ENCODE data around the gene MMP28. TPM values are rescaled to one million over a fixed set of nuclear protein-coding genes. Genes with fewer than 3 reads are reported as not detected.
A peak's percentile ranks its signal among the peaks of the same experiment; 100 is the strongest.

Gene MMP28
- polyA plus RNA-seq, 2 donors: 14.8 to 21.7 TPM

DNA sequence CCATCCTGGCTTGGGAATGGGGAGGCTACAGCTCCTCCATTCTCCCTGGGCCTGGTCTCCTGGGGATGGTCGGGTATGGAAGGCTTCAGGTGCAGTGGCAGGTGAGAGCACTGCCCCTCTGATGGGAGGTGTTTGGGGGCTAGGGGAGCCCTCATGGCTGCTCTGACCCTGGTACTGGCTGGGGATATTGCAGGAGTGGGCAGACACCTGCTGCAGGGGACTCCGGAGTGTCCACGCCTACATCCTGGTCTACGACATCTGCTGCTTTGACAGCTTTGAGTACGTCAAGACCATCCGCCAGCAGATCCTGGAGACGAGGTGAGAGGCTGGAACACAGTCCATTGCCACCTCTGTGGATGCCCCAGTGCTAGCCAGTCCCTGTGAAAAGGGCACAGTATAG lies 55.2 kb downstream of the MMP28 start:
- 85 to 90% methylated on average over 7 of the region's 7 CpGs for WGBS, 2 donors

DNA sequence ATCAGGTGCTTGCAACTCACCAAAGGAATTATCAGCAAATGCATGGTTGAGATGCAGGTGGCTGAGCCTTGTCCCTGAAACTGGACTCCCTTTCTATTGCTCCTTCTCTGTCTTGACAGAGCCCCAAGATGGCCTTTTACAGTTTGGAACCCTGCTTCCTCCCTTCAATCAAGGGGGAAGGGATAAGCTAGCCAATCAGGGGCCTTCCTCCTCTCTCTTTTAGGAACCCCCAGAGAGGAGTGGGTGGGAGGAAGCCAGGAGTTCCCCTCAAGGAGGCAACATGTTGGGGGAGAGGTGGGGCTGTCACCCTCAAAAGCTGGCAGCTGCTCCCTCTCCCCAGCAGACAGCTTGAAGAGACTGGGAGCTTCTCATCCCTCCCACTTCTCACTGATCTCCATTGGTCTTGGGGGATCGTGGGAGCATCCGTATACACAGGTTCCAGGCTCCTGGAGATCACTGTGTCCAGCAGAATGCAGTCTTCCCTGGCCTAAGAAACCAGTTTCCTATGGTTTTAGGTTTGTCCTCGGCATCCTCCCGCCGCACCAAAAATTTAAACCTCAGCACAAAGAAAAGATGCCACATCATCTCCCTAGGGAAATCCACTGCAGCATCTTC lies 56.8 kb downstream of the MMP28 start:
- 82 to 88% methylated on average over 5 of the region's 5 CpGs for WGBS, 2 donors
- no peak overlapping the region for H3K27ac ChIP-seq (ENCODE audit: low read depth in 2 of 2, low read length in 1 of 2)
- peaks cover 0 to 10% of the 10 kb centered on the region in 2 donors for H3K27me3 ChIP-seq (ENCODE audit: control insufficient read depth in 1 of 2, insufficient read depth in 2 of 2, low read length in 2 of 2)
- H3K36me3 ChIP-seq (ENCODE audit: control insufficient read depth in 2 of 2, insufficient read depth in 2 of 2, low read length in 1 of 2): no peaks in the 10 kb centered on the region
- peaks cover 0 to 6% of the 10 kb centered on the region in 2 donors for H3K9me3 ChIP-seq (ENCODE audit: control insufficient read depth in 2 of 2, insufficient read depth in 1 of 2, low read depth in 1 of 2, low read length in 1 of 2)
- no peak overlapping the region for H3K4me3 ChIP-seq (ENCODE audit: low read depth in 1 of 2, low read length in 2 of 2)
- peaks cover 5 to 9% of the 10 kb centered on the region in 2 donors for H3K4me1 ChIP-seq (ENCODE audit: control insufficient read depth in 2 of 2, insufficient read depth in 2 of 2, low read length in 1 of 2)

More for the DNA sequence above, 55.2 kb downstream of the MMP28 start:
- H3K27me3 ChIP-seq (ENCODE audit: control insufficient read depth in 1 of 2, insufficient read depth in 2 of 2, low read length in 2 of 2): peaks cover 0 to 10% of the 10 kb centered on the region in 2 donors
- H3K4me3 ChIP-seq (ENCODE audit: low read depth in 1 of 2, low read length in 2 of 2): no peak overlapping the region
- no peak overlapping the region for H3K27ac ChIP-seq (ENCODE audit: low read depth in 2 of 2, low read length in 1 of 2)
- H3K36me3 ChIP-seq (ENCODE audit: control insufficient read depth in 2 of 2, insufficient read depth in 2 of 2, low read length in 1 of 2): no peaks in the 10 kb centered on the region
- peaks cover 0 to 6% of the 10 kb centered on the region in 2 donors for H3K9me3 ChIP-seq (ENCODE audit: control insufficient read depth in 2 of 2, insufficient read depth in 1 of 2, low read depth in 1 of 2, low read length in 1 of 2)
- H3K4me1 ChIP-seq (ENCODE audit: control insufficient read depth in 2 of 2, insufficient read depth in 2 of 2, low read length in 1 of 2): peaks cover 5 to 9% of the 10 kb centered on the region in 2 donors

DNA sequence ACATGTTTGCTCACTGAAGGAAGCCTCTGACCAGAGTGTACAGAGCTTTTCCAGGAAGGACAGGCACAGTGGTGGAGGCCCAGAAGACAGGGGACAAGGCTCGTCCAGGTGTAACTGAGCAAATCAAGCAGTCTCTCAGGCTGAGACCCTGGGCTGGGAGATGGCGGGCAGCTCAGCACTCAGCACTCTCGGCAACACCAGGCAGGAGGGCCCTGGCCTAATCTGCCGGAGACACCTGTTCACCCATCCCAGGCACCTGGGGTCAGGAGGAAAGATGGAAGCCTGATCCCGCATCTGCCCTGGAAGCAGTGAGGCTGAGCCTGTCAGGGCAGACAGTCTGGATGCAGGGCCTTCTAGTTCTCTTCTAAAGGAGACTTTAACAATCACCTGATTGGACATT lies 59.2 kb downstream of the MMP28 start:
- Histone ChIP-seq H3K36me3 (ENCODE audit: control insufficient read depth in 2 of 2, insufficient read depth in 2 of 2, low read length in 1 of 2) (no peaks in the 10 kb centered on the region), H3K4me3 (ENCODE audit: low read depth in 1 of 2, low read length in 2 of 2) (no peak overlapping the region), H3K4me1 (ENCODE audit: control insufficient read depth in 2 of 2, insufficient read depth in 2 of 2, low read length in 1 of 2) (peaks cover 7 to 12% of the 10 kb centered on the region in 2 donors), H3K9me3 (ENCODE audit: control insufficient read depth in 2 of 2, insufficient read depth in 1 of 2, low read depth in 1 of 2, low read length in 1 of 2) (peaks cover 0 to 6% of the 10 kb centered on the region in 2 donors), H3K27ac (ENCODE audit: low read depth in 2 of 2, low read length in 1 of 2) (no peak overlapping the region), H3K27me3 (ENCODE audit: control insufficient read depth in 1 of 2, insufficient read depth in 2 of 2, low read length in 2 of 2) (peaks cover 0 to 7% of the 10 kb centered on the region in 2 donors)
- WGBS, 2 donors: 89 to 92% methylated on average over 5 of the region's 5 CpGs

DNA sequence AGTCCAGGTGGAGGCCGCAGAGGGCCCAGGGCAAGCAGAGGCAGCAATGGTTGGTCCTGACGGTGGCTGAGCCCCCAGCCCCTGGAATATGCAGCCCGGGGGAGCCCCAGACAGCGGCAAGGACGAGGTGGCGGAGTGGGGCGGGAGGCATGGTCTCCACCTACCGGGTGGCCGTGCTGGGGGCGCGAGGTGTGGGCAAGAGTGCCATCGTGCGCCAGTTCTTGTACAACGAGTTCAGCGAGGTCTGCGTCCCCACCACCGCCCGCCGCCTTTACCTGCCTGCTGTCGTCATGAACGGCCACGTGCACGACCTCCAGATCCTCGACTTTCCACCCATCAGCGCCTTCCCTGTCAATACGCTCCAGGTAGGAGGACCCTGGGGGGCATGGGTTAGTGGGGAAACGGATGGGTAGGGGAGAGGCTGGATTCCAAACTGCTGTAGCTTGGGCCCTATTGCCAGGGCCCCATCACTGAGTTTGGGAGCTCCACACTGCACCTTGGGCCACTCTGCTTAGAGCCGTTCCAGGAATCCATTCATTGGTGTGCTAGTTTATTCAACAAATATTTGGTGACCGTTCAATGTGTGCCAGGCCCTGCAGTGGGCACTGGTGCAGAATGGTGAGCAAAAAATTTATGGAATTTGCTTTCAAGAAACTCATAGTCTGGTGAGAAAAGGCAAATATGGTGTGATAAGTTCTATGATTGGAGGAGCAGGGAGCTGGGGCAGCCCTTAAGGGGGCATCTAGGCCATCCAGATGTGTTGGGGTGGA lies 60.2 kb downstream of the MMP28 start:
- no peaks in the 10 kb centered on the region for H3K9me3 ChIP-seq (ENCODE audit: control insufficient read depth in 2 of 2, insufficient read depth in 1 of 2, low read depth in 1 of 2, low read length in 1 of 2)
- H3K36me3 ChIP-seq (ENCODE audit: control insufficient read depth in 2 of 2, insufficient read depth in 2 of 2, low read length in 1 of 2): no peaks in the 10 kb centered on the region
- WGBS, 2 donors: 80 to 86% methylated on average over 29 of the region's 29 CpGs
- peaks cover 5 to 11% of the 10 kb centered on the region in 2 donors for H3K4me1 ChIP-seq (ENCODE audit: control insufficient read depth in 2 of 2, insufficient read depth in 2 of 2, low read length in 1 of 2)
- H3K27me3 ChIP-seq (ENCODE audit: control insufficient read depth in 1 of 2, insufficient read depth in 2 of 2, low read length in 2 of 2): no peaks in the 10 kb centered on the region
- no peak overlapping the region for H3K4me3 ChIP-seq (ENCODE audit: low read depth in 1 of 2, low read length in 2 of 2)
- no peak overlapping the region for H3K27ac ChIP-seq (ENCODE audit: low read depth in 2 of 2, low read length in 1 of 2)

DNA sequence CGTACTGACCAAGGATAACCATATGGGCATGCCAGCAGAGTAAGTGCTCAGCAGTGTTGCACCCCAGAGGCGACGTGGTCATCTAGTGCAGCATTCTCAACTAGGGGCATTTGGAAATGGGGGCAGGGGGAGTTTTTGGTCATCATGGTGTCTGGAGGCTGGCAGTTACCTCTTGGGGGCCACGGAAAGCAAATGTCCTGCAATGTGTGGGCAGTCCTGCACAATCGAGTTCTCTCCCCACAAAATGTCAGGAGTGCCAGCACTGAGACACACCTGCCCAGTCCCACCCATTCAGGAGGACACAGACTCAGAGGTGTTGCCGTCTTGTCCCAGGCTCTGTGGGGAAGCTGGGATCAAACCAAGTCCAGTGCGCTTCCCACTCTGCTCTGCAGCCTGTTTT lies 61.0 kb downstream of the MMP28 start:
- H3K36me3 ChIP-seq (ENCODE audit: control insufficient read depth in 2 of 2, insufficient read depth in 2 of 2, low read length in 1 of 2): no peaks in the 10 kb centered on the region
- H3K27me3 ChIP-seq (ENCODE audit: control insufficient read depth in 1 of 2, insufficient read depth in 2 of 2, low read length in 2 of 2): no peaks in the 10 kb centered on the region
- H3K4me3 ChIP-seq (ENCODE audit: low read depth in 1 of 2, low read length in 2 of 2): no peak overlapping the region
- H3K9me3 ChIP-seq (ENCODE audit: control insufficient read depth in 2 of 2, insufficient read depth in 1 of 2, low read depth in 1 of 2, low read length in 1 of 2): no peaks in the 10 kb centered on the region
- H3K27ac ChIP-seq (ENCODE audit: low read depth in 2 of 2, low read length in 1 of 2): no peak overlapping the region
- 83 to 86% methylated on average over 7 of the region's 7 CpGs for WGBS, 2 donors
- H3K4me1 ChIP-seq (ENCODE audit: control insufficient read depth in 2 of 2, insufficient read depth in 2 of 2, low read length in 1 of 2): peaks cover 5 to 11% of the 10 kb centered on the region in 2 donors

DNA sequence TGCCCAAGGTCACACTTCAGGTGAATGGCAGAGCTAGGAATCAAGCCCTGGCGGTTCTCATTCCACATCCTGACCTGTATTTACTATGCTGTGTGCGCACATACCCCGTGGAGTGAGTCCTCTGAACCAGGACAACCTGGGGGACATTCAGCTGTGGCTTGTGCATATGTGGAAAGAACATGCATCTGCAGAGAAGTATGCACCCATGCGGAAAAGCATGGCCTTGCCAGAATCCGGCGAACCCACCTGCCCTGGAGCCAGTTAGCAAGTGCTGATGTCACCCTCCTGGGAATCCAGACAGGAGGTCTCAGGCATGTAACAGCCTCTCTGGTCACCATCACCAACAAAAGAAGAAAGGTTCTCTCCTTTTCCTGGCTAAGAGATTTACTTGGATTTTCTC lies 62.1 kb downstream of the MMP28 start:
- Histone ChIP-seq H3K27ac (ENCODE audit: low read depth in 2 of 2, low read length in 1 of 2) (no peak overlapping the region), H3K4me1 (ENCODE audit: control insufficient read depth in 2 of 2, insufficient read depth in 2 of 2, low read length in 1 of 2) (peaks cover 5 to 12% of the 10 kb centered on the region in 2 donors), H3K27me3 (ENCODE audit: control insufficient read depth in 1 of 2, insufficient read depth in 2 of 2, low read length in 2 of 2) (no peaks in the 10 kb centered on the region), H3K36me3 (ENCODE audit: control insufficient read depth in 2 of 2, insufficient read depth in 2 of 2, low read length in 1 of 2) (no peaks in the 10 kb centered on the region), H3K9me3 (ENCODE audit: control insufficient read depth in 2 of 2, insufficient read depth in 1 of 2, low read depth in 1 of 2, low read length in 1 of 2) (no peaks in the 10 kb centered on the region), H3K4me3 (ENCODE audit: low read depth in 1 of 2, low read length in 2 of 2) (no peak overlapping the region)
- 70 to 80% methylated on average over 6 of the region's 6 CpGs for WGBS, 2 donors

DNA sequence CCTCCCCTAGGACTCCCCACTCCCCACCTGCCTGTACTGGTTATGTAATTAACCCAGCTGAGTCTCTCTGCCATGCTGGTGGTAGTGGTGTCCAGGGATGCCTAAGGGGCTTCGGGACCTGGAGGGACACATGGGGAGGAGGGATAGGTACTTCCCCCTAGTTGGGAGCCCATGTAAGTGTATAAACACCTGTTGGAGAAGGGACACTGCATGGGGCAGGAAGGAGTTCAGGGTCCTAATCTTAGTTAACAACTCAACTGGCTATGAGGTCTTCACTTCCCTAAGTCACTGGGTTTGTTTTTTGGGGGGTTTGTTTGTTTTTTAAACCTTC lies 62.7 kb downstream of the MMP28 start:
- Histone ChIP-seq H3K9me3 (ENCODE audit: control insufficient read depth in 2 of 2, insufficient read depth in 1 of 2, low read depth in 1 of 2, low read length in 1 of 2) (no peaks in the 10 kb centered on the region), H3K4me3 (ENCODE audit: low read depth in 1 of 2, low read length in 2 of 2) (no peak overlapping the region), H3K4me1 (ENCODE audit: control insufficient read depth in 2 of 2, insufficient read depth in 2 of 2, low read length in 1 of 2) (peaks cover 5 to 13% of the 10 kb centered on the region in 2 donors), H3K36me3 (ENCODE audit: control insufficient read depth in 2 of 2, insufficient read depth in 2 of 2, low read length in 1 of 2) (no peaks in the 10 kb centered on the region), H3K27ac (ENCODE audit: low read depth in 2 of 2, low read length in 1 of 2) (no peak overlapping the region), H3K27me3 (ENCODE audit: control insufficient read depth in 1 of 2, insufficient read depth in 2 of 2, low read length in 2 of 2) (no peaks in the 10 kb centered on the region)
- 78 to 79% methylated on average over 1 of the region's 1 CpG for WGBS, 2 donors

DNA sequence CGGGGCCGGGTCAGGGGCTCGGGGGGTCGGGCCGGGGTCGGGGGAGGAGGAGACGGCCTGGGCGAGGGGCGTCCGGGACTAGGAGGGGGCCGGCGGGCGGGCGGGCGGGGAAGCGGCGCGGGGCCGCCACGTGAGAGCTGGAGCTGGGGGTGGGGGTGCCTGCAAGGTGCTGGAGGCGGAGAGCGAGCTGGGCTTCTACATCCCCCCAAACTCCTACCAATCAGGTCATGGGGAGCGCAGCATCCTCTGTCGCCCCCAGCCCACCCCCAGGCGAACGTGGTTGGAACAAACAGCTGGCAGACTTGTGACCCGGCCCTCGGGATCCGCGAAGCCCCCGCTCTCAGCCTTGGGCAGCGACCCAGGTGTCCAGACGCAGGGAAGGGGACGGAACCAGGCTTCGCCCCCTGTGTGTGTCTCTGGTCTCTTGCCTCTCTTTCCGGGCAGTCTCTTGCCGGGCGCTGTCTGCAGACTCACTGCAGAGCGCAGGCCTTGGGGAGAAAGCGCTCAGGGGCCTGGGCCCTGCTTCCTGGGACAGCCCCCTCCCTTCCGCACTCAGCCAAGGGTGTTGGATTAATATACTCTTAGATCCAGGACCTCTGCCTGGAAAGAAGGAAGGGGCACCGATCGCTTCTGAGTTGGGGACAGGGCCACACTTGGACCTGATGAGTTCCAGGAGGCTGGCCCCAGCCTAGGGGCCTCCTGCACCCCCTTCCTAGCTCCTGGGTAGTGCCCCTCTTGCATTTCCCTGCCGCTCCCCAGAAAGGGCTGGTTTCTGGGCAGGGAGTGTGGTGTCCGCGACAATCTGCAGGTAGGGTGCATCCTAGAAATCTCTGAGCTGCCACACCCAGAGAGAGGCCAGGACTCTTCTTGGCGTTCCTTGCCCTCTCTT lies 63.3 kb downstream of the MMP28 start:
- no peak overlapping the region for H3K27ac ChIP-seq (ENCODE audit: low read depth in 2 of 2, low read length in 1 of 2)
- 22 to 33% methylated on average over 27 to 45 of the region's 47 CpGs for WGBS, 2 donors
- H3K4me1 ChIP-seq (ENCODE audit: control insufficient read depth in 2 of 2, insufficient read depth in 2 of 2, low read length in 1 of 2): peaks cover 5 to 13% of the 10 kb centered on the region in 2 donors
- H3K9me3 ChIP-seq (ENCODE audit: control insufficient read depth in 2 of 2, insufficient read depth in 1 of 2, low read depth in 1 of 2, low read length in 1 of 2): no peaks in the 10 kb centered on the region
- H3K4me3 ChIP-seq (ENCODE audit: low read depth in 1 of 2, low read length in 2 of 2): peak overlapping the region; percentile 32 to 61
- H3K27me3 ChIP-seq (ENCODE audit: control insufficient read depth in 1 of 2, insufficient read depth in 2 of 2, low read length in 2 of 2): no peaks in the 10 kb centered on the region
- H3K36me3 ChIP-seq (ENCODE audit: control insufficient read depth in 2 of 2, insufficient read depth in 2 of 2, low read length in 1 of 2): peaks cover 0 to 2% of the 10 kb centered on the region in 2 donors

DNA sequence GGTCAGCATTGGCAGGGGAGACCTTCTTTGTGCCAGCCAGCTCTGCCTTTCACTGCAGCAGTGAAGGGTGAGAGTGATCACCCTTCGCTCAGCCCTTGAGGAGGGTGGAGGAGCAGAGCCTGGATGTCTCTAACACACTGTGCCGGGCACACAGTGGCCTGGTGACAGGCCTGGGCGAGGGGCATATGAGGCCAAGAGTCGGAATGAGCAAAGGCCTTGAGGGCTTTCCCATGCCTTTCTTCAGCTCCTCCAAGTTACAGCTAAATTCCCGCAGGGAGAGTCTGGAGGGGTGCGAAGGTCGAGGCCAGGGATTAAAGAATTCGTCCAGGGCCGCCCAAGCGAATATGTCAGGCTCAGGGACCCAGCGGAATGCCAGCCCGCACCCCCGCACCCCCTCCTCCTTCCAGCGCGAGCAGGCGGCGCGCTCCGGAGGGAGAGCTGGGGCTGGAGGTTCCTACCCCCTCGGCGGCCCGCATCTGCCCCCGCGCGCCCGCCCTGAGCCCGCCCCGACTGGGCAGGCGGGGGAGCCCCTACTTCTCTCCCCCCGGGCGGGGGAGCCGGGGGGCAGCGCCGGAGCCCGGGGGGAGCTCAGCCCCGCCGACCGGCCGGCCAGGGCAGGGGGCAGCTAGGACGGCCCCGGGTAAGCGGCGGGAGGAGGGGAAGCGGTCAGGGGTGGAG lies 64.1 kb downstream of the MMP28 start, which contains the start of gene RASL10B:
RASL10B (plus strand) TSS at position 401 of the 678 bp plus-strand sequence. CDS start 3,546 bp downstream, outside the sequence.
- Histone ChIP-seq H3K9me3 (ENCODE audit: control insufficient read depth in 2 of 2, insufficient read depth in 1 of 2, low read depth in 1 of 2, low read length in 1 of 2) (no peaks in the 10 kb centered on the region), H3K27ac (ENCODE audit: low read depth in 2 of 2, low read length in 1 of 2) (no peak within 1 kb of the TSS), H3K36me3 (ENCODE audit: control insufficient read depth in 2 of 2, insufficient read depth in 2 of 2, low read length in 1 of 2) (peaks cover 0 to 2% of the 10 kb centered on the region in 2 donors), H3K27me3 (ENCODE audit: control insufficient read depth in 1 of 2, insufficient read depth in 2 of 2, low read length in 2 of 2) (no peaks in the 10 kb centered on the region), H3K4me1 (ENCODE audit: control insufficient read depth in 2 of 2, insufficient read depth in 2 of 2, low read length in 1 of 2) (peaks cover 5 to 13% of the 10 kb centered on the region in 2 donors), H3K4me3 (ENCODE audit: low read depth in 1 of 2, low read length in 2 of 2) (peak within 1 kb of the TSS; percentile 32 to 61)
- 4 to 7% methylated on average over 31 to 44 of the region's 44 CpGs for WGBS, 2 donors
